Measurements from ENCODE around the gene ART5.
"Not testable (repeated sequence)": the region's sequence is repeated elsewhere in the genome, so short reads cannot be mapped to it uniquely, and the experiment has no call there.

The ART5 gene

GRCh38 chr11:3658252-3658651 is 16.5 kb upstream of the ART5 start:
- no peak for DNase-seq (ENCODE audit: low read depth in 2 of 3, low spot score in 1 of 3)

- not testable (repeated sequence) for DNase-seq (ENCODE audit: low read depth in 2 of 3, low spot score in 1 of 3)
These were observed 15.5 kb upstream of the ART5 start for GRCh38 chr11:3657331-3657730.

GRCh38 chr11:3655547-3655946 is 13.8 kb upstream of the ART5 start:
- DNase-seq (ENCODE audit: low read depth in 2 of 3, low spot score in 1 of 3): no peak

GRCh38 chr11:3652514-3652913 is 10.7 kb upstream of the ART5 start:
- DNase-seq (ENCODE audit: low read depth in 2 of 3, low spot score in 1 of 3): not testable (repeated sequence)

- DNase-seq (ENCODE audit: low read depth in 2 of 3, low spot score in 1 of 3): not testable (repeated sequence)
These were observed 7.6 kb upstream of the ART5 start for GRCh38 chr11:3649374-3649773.

- not testable (repeated sequence) for DNase-seq (ENCODE audit: low read depth in 2 of 3, low spot score in 1 of 3)
These were observed 7.1 kb upstream of the ART5 start for GRCh38 chr11:3648843-3649242.

- DNase-seq (ENCODE audit: low read depth in 2 of 3, low spot score in 1 of 3): no peak
These were observed 3.8 kb upstream of the ART5 start for GRCh38 chr11:3645552-3645951.

- DNase-seq (ENCODE audit: low read depth in 2 of 3, low spot score in 1 of 3): no peak
These were observed 3.0 kb upstream of the ART5 start, which contains the start of gene ART1 for GRCh38 chr11:3644817-3645235. TSS of gene ART1 (plus strand) at chr11:3645128. CDS start at chr11:3659214, 14,086 bp downstream.

- not testable (repeated sequence) for DNase-seq (ENCODE audit: low read depth in 2 of 3, low spot score in 1 of 3)
These were observed 1.3 kb upstream of the ART5 start for GRCh38 chr11:3643102-3643546.

- peak in 2 of 3 donors; percentile 66 to 70 for DNase-seq (ENCODE audit: low read depth in 2 of 3, low spot score in 1 of 3)
These were observed 519 bp upstream of the ART5 start for GRCh38 chr11:3642071-3642951.

- DNase-seq (ENCODE audit: low read depth in 2 of 3, low spot score in 1 of 3): no peak
These were observed 601 bp downstream of the ART5 start for GRCh38 chr11:3641191-3641590.

- DNase-seq (ENCODE audit: low read depth in 2 of 3, low spot score in 1 of 3): no peak
These were observed 2.0 kb downstream of the ART5 start for GRCh38 chr11:3639841-3640240.

GRCh38 chr11:3638513-3638912 is 3.3 kb downstream of the ART5 start:
- DNase-seq (ENCODE audit: low read depth in 2 of 3, low spot score in 1 of 3): no peak

GRCh38 chr11:3637201-3637600 is 4.6 kb downstream of the ART5 start:
- DNase-seq (ENCODE audit: low read depth in 2 of 3, low spot score in 1 of 3): no peak

- no peak for DNase-seq (ENCODE audit: low read depth in 2 of 3, low spot score in 1 of 3)
These were observed 6.0 kb downstream of the ART5 start for GRCh38 chr11:3635641-3636375.

- DNase-seq (ENCODE audit: low read depth in 2 of 3, low spot score in 1 of 3): no peak
These were observed 9.6 kb downstream of the ART5 start for GRCh38 chr11:3632070-3632660.

GRCh38 chr11:3631331-3631730 is 10.5 kb downstream of the ART5 start:
- DNase-seq (ENCODE audit: low read depth in 2 of 3, low spot score in 1 of 3): no peak

- no peak for DNase-seq (ENCODE audit: low read depth in 2 of 3, low spot score in 1 of 3)
These were observed 14.5 kb downstream of the ART5 start for GRCh38 chr11:3627291-3627690.

- no peak for DNase-seq (ENCODE audit: low read depth in 2 of 3, low spot score in 1 of 3)
These were observed 15.4 kb downstream of the ART5 start for GRCh38 chr11:3626250-3626960.

GRCh38 chr11:3623767-3624458 is 17.9 kb downstream of the ART5 start:
- no peak for DNase-seq (ENCODE audit: low read depth in 2 of 3, low spot score in 1 of 3)

Data from stimulated activated CD4-positive, alpha-beta T cell treated with anti-CD3 and anti-CD28 coated beads, Interleukin-12 subunit alpha, Interleukin-12 subunit beta, amount 100 ng/mL, for 48 hours (primary cell).